NCI-H510A treated with DMSO at 0.1 percent for 48 hours (cell line): Measurements from ENCODE around the gene FLNC.

ENCODE experiments used
- DNase-seq: peaks from one replicate; lab custom pipeline; 2025; lab: John Stamatoyannopoulos, UW

FLNC gene

DNA sequence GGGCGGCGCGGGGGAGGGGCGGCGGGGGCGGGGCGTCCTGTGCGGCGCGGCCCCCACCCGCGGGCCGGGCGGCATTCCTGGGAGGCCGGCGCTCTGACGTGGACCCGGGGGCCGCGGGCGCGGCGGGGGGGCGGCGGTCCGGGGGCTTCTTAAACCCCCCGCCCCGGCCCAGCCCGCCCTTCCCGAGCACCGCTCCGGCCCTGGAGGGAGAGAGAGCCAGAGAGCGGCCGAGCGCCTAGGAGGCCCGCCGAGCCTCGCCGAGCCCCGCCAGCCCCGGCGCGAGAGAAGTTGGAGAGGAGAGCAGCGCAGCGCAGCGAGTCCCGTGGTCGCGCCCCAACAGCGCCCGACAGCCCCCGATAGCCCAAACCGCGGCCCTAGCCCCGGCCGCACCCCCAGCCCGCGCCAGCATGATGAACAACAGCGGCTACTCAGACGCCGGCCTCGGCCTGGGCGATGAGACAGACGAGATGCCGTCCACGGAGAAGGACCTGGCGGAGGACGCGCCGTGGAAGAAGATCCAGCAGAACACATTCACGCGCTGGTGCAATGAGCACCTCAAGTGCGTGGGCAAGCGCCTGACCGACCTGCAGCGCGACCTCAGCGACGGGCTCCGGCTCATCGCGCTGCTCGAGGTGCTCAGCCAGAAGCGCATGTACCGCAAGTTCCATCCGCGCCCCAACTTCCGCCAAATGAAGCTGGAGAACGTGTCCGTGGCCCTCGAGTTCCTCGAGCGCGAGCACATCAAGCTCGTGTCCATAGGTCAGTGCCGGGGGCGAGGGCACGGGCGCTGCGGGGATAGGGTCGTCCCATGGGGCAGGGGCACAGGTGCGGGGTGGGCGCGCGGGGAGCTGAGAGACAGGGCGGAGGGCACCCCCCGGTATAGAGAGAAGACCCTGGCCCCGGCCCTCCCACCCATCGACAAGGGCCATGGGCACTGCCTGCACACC is at the start of gene FLNC:
FLNC (plus strand) TSS at position 176 of the 947 bp plus-strand sequence; CDS start at position 408, 232 bp downstream.
- no peak for DNase-seq

DNA sequence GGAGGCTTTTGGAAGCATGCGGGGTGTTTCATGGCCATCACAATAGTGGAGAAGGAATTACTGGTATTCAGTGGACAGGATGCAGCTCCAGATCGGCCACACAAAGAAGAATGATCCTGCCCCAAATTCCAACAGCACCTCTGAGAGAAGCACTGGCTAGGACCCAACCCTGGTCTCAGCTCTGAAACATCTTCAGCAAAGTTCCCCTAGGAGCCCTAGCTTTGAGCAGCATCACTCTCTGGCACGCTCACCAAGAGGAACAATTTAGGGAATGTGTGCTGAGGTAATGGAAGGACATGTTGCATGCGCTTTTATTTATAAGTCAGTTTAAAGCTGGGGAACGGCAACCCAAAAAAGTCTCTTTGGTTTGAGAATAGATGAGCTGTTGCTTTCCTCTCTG is 49.1 kb upstream of the FLNC start:
- no peak for DNase-seq

DNA sequence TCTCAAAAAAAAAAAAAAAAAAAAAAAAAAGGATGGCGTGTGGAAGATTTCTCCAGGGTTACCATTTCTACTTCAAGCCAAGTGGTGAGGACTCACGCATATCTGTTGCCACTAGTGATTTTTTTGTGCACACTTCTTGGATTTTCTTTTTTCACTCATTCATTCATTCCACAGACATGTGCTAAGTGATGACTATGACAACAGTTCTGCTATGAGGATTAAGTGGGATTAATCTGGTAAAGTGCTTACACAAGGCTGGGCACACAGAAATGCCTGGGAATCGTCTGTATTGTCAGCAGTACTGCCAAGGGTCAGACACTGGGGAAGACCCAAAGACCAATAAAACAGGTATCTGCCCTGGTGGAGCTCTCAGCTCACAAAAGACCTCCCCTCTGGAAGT is 48.4 kb upstream of the FLNC start:
- no peak for DNase-seq

GRCh38 chr7:128783143-128783861 is 46.9 kb upstream of the FLNC start:
- DNase-seq: no peak

GRCh38 chr7:128785738-128786137 is 44.5 kb upstream of the FLNC start:
- no peak for DNase-seq

GRCh38 chr7:128788446-128789412 is 41.5 kb upstream of the FLNC start:
- DNase-seq: no peak

GRCh38 chr7:128790315-128791041 is 39.7 kb upstream of the FLNC start:
- DNase-seq: no peak

DNA sequence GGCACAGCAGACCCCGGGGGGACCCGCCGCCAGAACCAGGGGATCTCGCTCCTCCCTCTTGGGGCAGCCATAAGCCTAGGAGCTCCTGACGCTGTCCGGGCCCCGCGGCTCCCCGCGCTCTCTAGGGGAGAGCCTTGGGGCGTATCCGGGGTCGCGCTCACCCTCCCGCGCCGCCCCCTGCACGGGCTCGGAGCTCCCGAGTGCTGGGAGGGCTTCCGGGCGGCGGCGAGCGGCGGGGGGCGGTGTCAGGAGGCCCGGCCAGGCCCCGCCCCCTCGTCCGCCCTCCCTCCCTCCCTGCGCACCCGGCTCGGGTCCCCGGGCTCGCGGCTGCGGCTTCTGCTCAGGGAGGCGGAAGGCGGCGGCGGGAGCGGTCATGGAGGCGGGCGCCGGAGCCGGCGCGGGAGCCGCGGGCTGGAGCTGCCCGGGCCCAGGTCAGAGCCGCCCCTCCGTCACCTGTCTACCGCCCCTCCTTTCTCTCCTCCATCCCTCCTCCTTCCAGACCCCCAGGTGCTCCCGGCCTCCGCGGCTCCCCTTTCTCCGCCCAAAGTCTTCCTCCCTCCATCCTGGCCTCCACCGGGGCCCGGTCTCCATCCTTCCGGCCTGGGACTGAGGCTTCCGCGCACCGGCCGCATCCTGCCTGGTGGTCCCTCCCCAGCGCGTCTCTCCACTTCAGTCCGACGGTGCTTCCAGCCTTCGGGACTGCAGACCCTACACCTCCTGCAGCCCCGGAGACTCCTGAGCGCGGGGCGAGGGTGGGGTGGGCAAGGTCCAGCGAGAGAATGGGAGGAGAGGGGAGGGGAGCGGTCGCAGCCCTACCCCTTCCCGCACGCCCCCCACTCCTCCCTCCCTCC is 38.9 kb upstream of the FLNC start, which contains the start of gene CCDC136:
CCDC136 (plus strand) TSS at position 848 of the 851 bp plus-strand sequence. CDS start 444 bp downstream, outside the sequence.
- DNase-seq: peak; percentile 21

- DNase-seq: no peak
These were observed 38.3 kb upstream of the FLNC start for GRCh38 chr7:128791972-128792327.

- DNase-seq: no peak
These were observed 37.6 kb upstream of the FLNC start for GRCh38 chr7:128792471-128793180.

- DNase-seq: no peak
These were observed 37.0 kb upstream of the FLNC start for GRCh38 chr7:128793181-128793547.

- DNase-seq: no peak
These were observed 36.2 kb upstream of the FLNC start for GRCh38 chr7:128794020-128794419.

GRCh38 chr7:128794436-128794835 is 35.8 kb upstream of the FLNC start:
- DNase-seq: no peak

- no peak for DNase-seq
These were observed 35.1 kb upstream of the FLNC start for GRCh38 chr7:128795129-128795528.

GRCh38 chr7:128796327-128796726 is 33.9 kb upstream of the FLNC start:
- no peak for DNase-seq

DNA sequence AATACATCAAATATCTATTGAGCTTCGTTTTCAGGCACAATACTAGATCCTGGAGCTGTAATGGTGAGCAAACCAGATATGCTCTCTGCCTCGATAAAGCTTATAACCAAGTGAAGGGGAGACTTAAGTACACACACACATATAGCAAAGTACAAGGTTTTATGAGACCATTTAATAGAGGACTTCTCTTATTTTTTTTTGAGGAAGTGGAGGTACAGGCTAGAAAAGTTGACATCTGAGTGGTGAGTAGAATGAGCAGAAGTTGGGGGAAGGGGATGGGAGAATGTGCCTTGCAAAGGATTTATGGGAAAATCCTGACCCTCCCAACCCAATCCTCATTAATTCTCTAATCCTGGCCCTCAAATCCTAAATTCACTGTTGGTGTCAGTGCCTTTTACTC is 30.8 kb upstream of the FLNC start:
- no peak for DNase-seq

GRCh38 chr7:128800567-128800966 is 29.6 kb upstream of the FLNC start:
- no peak for DNase-seq

- DNase-seq: no peak
These were observed 29.2 kb upstream of the FLNC start for GRCh38 chr7:128801003-128801402.

GRCh38 chr7:128801667-128802418 is 28.4 kb upstream of the FLNC start:
- no peak for DNase-seq
